Measurements from ENCODE around the gene APOD. TPM values are rescaled to one million over a fixed set of nuclear protein-coding genes. Genes with fewer than 3 reads are reported as not detected.

APOD gene
- total and polyA plus RNA-seq, 2 of the 8 experiments (the other 6 are each of a cell fraction or from before 2014, with no cell fraction given), result not detected

DNA sequence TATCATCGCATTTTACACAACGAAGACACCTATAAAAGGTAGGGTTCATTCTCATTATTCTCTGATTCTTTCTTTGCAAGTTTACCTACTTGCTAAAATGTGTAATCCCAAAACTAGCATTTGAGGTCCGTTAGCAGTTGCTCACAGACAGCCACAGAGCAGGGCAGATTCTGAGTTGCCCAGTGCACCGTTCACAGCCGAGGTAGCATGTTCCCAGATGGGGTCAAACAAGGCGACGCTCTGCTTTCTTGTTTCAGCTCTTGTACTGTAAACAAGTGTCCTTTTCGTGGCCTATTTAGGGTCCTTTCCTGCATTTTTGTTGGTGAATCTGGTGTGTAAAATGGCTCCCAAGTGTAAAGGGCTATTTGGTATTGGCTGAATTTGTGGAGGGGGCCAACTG, 43.7 kb downstream of the APOD start:
- TF ChIP-seq CBX5 (IDR thresholded peaks at IDR 0.05; ENCODE audit: low read depth, low read length) (no peak), CBX8 (IDR thresholded peaks at IDR 0.05; ENCODE audit: borderline replicate concordance, low read depth, low read length) (no peak), MAX (IDR thresholded peaks at IDR 0.05) (no peak), CHD2 (IDR thresholded peaks at IDR 0.05; ENCODE audit: low read length) (no peak), GTF2F1 (IDR thresholded peaks at IDR 0.05; ENCODE audit: borderline replicate concordance, low read depth, low read length) (no peak), TBP (IDR thresholded peaks at IDR 0.05; ENCODE audit: low read depth, low read length) (no peak), PHF8 (conservative IDR thresholded peaks at IDR 0.05; ENCODE audit: low read depth, low read length) (no peak), ZNF274 (IDR thresholded peaks at IDR 0.05; ENCODE audit: borderline replicate concordance, extremely low read depth, low read length) (no peak), TAF1 (IDR thresholded peaks at IDR 0.05; ENCODE audit: low read depth, low read length) (no peak)
- TF ChIP-seq, protein P1, sequence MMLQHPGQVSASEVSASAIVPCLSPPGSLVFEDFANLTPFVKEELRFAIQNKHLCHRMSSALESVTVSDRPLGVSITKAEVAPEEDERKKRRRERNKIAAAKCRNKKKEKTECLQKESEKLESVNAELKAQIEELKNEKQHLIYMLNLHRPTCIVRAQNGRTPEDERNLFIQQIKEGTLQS (IDR thresholded peaks at IDR 0.05; ENCODE audit: insufficient read depth, low read depth, low read length), result no peak
- Histone ChIP-seq H2BK12ac (ENCODE audit: low read depth, low read length) (no peak overlapping the region), H3K27me3 (replicated peaks in 1 of 4; ENCODE audit: control insufficient read depth in 3 of 4, extremely low read depth in 1 of 4, insufficient read depth in 3 of 4, low read length in 3 of 4) (peaks cover 1 to 16% (median 13%) of the 10 kb centered on the region in 4 experiments; a peak in 6 of 7 replicates), H3K9me3 (ENCODE audit: insufficient read depth in 2 of 2, low read depth in 1 of 2, low read length in 1 of 2) (no peaks in the 10 kb centered on the region), H3K79me2 (ENCODE audit: control insufficient read depth in 1 of 2, insufficient read depth in 2 of 2, low read length in 2 of 2) (peaks cover 0 to 46% of the 10 kb centered on the region in 2 experiments; a peak in 2 of 4 replicates), H4K5ac (ENCODE audit: insufficient read length, low read depth, low read length) (no peak overlapping the region), H3K27ac (ENCODE audit: low read depth, low read length) (no peak overlapping the region), H3K56ac (replicated peaks; ENCODE audit: insufficient read length, low read depth, low read length) (no peak overlapping the region), H2BK120ac (replicated peaks; ENCODE audit: low read depth, low read length) (no peak overlapping the region), H3K79me1 (ENCODE audit: low read depth, low read length) (peaks cover 5% of the 10 kb centered on the region), H4K91ac (replicated peaks; ENCODE audit: insufficient read length, low read length) (no peak overlapping the region), H2AFZ (ENCODE audit: low read length) (no peak overlapping the region), H4K20me1 (replicated peaks in 1 of 2; ENCODE audit: control insufficient read depth in 1 of 2, insufficient read depth in 2 of 2, low read length in 2 of 2) (peaks cover 0 to 4% of the 10 kb centered on the region in 2 experiments), H2BK5ac (ENCODE audit: low read depth, low read length) (no peak overlapping the region), H3K14ac (ENCODE audit: insufficient read length) (no peak overlapping the region), H2BK20ac (ENCODE audit: low read length) (no peak overlapping the region), H3K4me2 (ENCODE audit: insufficient read depth in 1 of 2, low read depth in 2 of 2, low read length in 2 of 2) (no peak overlapping the region), H3K36me3 (ENCODE audit: control insufficient read depth in 2 of 4, insufficient read depth in 4 of 4, low read length in 3 of 4) (no peaks in the 10 kb centered on the region), H3K9ac (replicated peaks in 1 of 4; ENCODE audit: extremely low read depth in 1 of 4, low read depth in 3 of 4, low read length in 3 of 4) (no peak overlapping the region), H4K8ac (ENCODE audit: extremely low read depth, insufficient read depth, low read length) (no peak overlapping the region), H3K4me3 (ENCODE audit: extremely low read depth in 1 of 4, insufficient read depth in 2 of 4, low read depth in 3 of 4, low read length in 4 of 4) (no peak overlapping the region), H3K4me1 (replicated peaks in 1 of 4; ENCODE audit: control insufficient read depth in 3 of 4, insufficient read depth in 4 of 4, low read length in 3 of 4) (peaks cover 0 to 6% (median 2%) of the 10 kb centered on the region in 4 experiments; a peak in 2 of 7 replicates), H3K18ac (ENCODE audit: extremely low read depth, low read length) (no peak overlapping the region), H3K23me2 (ENCODE audit: low read depth, low read length) (peaks cover 3% of the 10 kb centered on the region), H3K4ac (replicated peaks; ENCODE audit: insufficient read length, low read depth, low read length) (no peak overlapping the region), H3K23ac (ENCODE audit: insufficient read length) (no peak overlapping the region), H2AK5ac (ENCODE audit: low read depth, low read length) (no peak overlapping the region), H2BK15ac (ENCODE audit: low read length) (no peak overlapping the region)
- 82% methylated on average over 8 of the region's 8 CpGs; no CpG with 5 or more reads in 1 of the 2 experiments for WGBS, 2 experiments (ENCODE audit: extremely low coverage in 1 of 2, insufficient coverage in 1 of 2, insufficient read length in 1 of 2, insufficient replicate concordance in 2 of 2, low coverage in 1 of 2, low lambda C conversion rate in 2 of 2, missing lambda C conversion rate in 1 of 2)
- FAIRE-seq (no peak), DNase-seq (ENCODE audit: low read depth in 1 of 2, low spot score in 2 of 2) (no peak)
- CTCF ChIA-PET (ENCODE audit: partially characterized antibody), result no interaction called here
- POLR2A ChIA-PET (ENCODE audit: partially characterized antibody), result interaction anchor here (1.0 kb wide), 1 partner anchor 374 kb away, joined by 4 read pairs; no protein-coding TSS in a partner anchor
